GM21528 (cell line): ENCODE results near the gene ADRA1B.

Source experiments
- ATAC-seq: cut with Tn5 transposase; IDR thresholded peaks from one replicate; pipeline ENCODE4 v1.9.1; 2021; ENCODE audit warnings: mild to moderate bottlenecking, moderate library complexity; ENCODE audit not compliant: unreplicated experiment, low FRiP score

ADRA1B gene

GRCh38 chr5:159915904-159916840, at the start of gene ADRA1B:
Gene ADRA1B, plus strand, starts transcription at chr5:159916482. Its CDS starts 424 bp downstream, at chr5:159916906.
- ATAC-seq, result no peak

- ATAC-seq, result no peak
Observed at GRCh38 chr5:159873680-159874079, 42.6 kb upstream of the ADRA1B start.

- no peak for ATAC-seq
Observed at GRCh38 chr5:159874263-159874662, 42.0 kb upstream of the ADRA1B start.

- ATAC-seq, result no peak
Observed at GRCh38 chr5:159877016-159877415, 39.3 kb upstream of the ADRA1B start.

- ATAC-seq, result no peak
Observed at GRCh38 chr5:159877894-159878448, 38.3 kb upstream of the ADRA1B start.

GRCh38 chr5:159878988-159879471, 37.3 kb upstream of the ADRA1B start:
- no peak for ATAC-seq

- ATAC-seq, result no peak
Observed at GRCh38 chr5:159880676-159881075, 35.6 kb upstream of the ADRA1B start.

GRCh38 chr5:159881967-159882366, 34.3 kb upstream of the ADRA1B start:
- no peak for ATAC-seq

- ATAC-seq, result no peak
Observed at GRCh38 chr5:159883522-159883950, 32.7 kb upstream of the ADRA1B start.

GRCh38 chr5:159884917-159885620, 31.2 kb upstream of the ADRA1B start:
- no peak for ATAC-seq

- ATAC-seq, result no peak
Observed at GRCh38 chr5:159886296-159886695, 30.0 kb upstream of the ADRA1B start.

- ATAC-seq, result no peak
Observed at GRCh38 chr5:159887050-159887449, 29.2 kb upstream of the ADRA1B start.

GRCh38 chr5:159888860-159889259, 27.4 kb upstream of the ADRA1B start:
- ATAC-seq, result no peak

GRCh38 chr5:159890141-159890540, 26.1 kb upstream of the ADRA1B start:
- no peak for ATAC-seq

GRCh38 chr5:159891371-159891770, 24.9 kb upstream of the ADRA1B start:
- ATAC-seq, result no peak

- no peak for ATAC-seq
Observed at GRCh38 chr5:159893040-159893695, 23.1 kb upstream of the ADRA1B start.

- ATAC-seq, result no peak
Observed at GRCh38 chr5:159894149-159894720, 22.0 kb upstream of the ADRA1B start.

GRCh38 chr5:159897786-159898393, 18.4 kb upstream of the ADRA1B start:
- ATAC-seq, result no peak

GRCh38 chr5:159899067-159900049, 16.9 kb upstream of the ADRA1B start:
- ATAC-seq, result no peak
